GM21515 (cell line): Measurements from ENCODE around the gene APOC3.
"Not testable (repeated sequence)": the region's sequence is repeated elsewhere in the genome, so short reads cannot be mapped to it uniquely, and the experiment has no call there.

Experiments used
- ATAC-seq: cut with Tn5 transposase; IDR thresholded peaks from one replicate; pipeline ENCODE4 v1.9.1; 2021; ENCODE audit not compliant: unreplicated experiment

APOC3 gene

GRCh38 chr11:116801662-116802061 is 28.0 kb upstream of the APOC3 start:
- not testable (repeated sequence) for ATAC-seq

- ATAC-seq = no peak
These were observed 25.7 kb upstream of the APOC3 start for GRCh38 chr11:116804001-116804400.

- ATAC-seq = no peak
These were observed 22.0 kb upstream of the APOC3 start for GRCh38 chr11:116807601-116808261.

DNA sequence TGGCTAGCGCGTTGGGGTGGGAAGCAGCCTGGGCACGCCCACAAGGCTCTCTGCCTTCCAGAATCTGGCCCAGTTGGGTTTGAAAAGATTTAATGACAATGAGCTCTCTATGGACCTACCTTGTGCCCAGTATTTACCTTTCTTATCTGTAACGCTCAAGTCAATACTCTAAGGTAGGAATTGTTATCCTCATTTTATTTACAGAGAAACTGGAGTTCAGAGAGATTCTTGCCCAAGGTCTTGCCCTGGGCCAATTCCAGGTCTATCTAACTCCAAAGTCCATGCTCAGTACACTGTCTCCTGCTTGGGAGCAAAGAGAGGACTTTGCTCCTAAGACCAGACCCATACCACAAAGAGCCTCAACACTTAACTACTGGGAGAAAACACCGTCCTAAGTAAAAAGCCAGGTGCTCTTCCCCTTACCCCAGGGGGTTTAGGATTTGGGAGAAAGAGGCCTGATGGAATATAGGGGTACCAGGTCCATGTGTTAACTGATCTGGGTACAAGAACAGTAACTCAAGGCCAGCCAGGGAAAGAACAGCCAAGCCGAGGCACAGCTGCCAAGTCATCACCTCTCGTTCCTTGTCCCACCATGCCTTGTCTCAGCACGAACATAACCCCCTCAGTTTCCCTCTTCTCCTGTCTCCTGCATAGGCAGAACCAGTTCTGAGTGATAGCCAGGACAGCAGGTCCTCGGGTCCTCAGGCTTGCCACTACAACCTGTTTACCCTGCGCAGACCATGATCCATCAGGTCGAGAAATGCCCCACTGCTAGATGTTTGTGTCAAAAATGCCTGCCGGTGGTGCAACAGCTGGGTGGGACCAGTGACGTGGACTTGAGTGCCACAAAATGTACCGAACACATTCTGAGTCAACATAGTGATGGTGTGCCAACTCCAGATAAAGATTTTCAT is 21.2 kb upstream of the APOC3 start:
- ATAC-seq = no peak

GRCh38 chr11:116811194-116811593 is 18.5 kb upstream of the APOC3 start:
- ATAC-seq = no peak

- no peak for ATAC-seq
These were observed 17.6 kb upstream of the APOC3 start for GRCh38 chr11:116812109-116812508.

DNA sequence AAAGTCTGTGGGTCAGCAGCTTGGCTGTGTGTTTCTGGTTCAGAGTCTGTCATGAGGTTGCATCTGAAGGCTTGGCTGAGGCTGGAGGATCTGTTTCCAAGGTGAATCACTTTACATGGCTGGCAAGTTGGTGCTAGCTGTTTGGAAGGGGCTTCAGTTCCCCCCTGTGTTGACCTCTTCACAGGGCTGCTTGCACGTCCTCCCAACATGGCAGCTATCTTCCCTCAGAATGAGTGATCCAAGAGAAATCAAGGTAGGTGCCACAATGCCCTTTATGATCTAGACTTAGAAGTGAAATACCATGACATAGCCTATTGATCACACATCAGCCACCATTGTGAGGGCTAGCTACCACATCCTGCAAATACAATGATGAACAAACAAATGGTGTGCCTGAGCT is 16.5 kb upstream of the APOC3 start:
- no peak for ATAC-seq

GRCh38 chr11:116813781-116814471 is 15.8 kb upstream of the APOC3 start:
- no peak for ATAC-seq

DNA sequence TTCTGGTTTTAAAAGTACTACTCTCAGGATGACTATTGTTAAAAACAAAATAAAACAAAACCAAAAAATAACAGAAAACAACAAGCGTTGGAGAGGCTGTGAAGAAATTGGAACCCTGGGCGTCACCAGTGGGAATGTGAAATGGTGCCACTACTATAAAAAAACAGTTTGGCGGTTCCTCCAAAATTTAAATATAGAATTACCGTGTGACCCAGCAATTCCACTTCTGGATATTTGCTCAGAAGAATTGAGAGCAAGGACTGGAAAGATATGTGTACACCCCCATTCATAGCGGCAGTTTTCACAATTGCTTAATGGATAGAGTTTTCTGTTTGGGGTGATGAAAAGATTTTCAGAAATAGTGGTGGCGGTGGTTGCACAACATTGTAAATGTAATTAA is 15.2 kb upstream of the APOC3 start:
- no peak for ATAC-seq

DNA sequence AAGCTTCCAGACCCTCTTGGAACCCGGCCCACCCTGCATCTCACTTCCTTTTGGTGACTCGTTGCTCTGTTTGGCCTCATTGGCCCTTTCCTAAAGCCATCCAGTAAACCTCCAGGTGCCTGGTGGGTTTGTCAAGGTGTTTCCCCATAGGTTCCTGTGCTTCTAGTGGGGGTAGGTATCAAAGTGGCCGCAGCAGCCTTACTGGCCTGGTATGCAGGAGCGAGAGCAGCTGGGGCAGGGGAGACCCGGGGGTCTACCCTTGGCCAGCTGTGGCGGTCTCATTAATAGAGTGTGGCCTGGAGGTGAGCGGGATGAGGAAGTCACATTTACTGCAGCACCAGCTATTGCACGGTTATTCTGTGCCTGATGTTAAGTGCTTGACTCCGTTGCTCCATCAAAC is 10.7 kb upstream of the APOC3 start:
- ATAC-seq = no peak

GRCh38 chr11:116821050-116821918 is 8.4 kb upstream of the APOC3 start:
- no peak for ATAC-seq

DNA sequence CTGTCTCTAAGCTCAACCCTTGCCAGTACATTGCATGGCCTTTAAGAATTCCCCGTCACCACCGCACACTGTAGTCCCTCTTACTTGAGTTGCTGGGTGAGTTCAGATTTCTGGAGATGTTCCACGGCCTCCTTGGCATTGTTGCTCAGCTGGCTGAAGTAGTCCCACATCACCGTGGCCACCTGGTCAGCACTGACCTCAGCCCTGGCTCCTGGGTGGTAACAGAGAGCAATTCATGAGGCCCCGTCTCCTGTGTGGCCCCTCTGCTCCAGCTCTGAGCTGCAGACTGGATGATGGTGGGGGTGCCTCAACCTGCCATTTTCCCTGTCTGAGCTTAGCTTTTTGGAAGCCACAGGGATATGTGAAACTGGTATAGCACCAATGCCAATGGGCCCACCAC is 7.1 kb upstream of the APOC3 start:
- ATAC-seq = no peak

GRCh38 chr11:116823031-116823843 is 6.5 kb upstream of the APOC3 start, which contains the start of gene APOA4:
Gene APOA4, minus strand, starts transcription at chr11:116823304. Its CDS starts 113 bp downstream, at chr11:116823191.
- no peak for ATAC-seq

DNA sequence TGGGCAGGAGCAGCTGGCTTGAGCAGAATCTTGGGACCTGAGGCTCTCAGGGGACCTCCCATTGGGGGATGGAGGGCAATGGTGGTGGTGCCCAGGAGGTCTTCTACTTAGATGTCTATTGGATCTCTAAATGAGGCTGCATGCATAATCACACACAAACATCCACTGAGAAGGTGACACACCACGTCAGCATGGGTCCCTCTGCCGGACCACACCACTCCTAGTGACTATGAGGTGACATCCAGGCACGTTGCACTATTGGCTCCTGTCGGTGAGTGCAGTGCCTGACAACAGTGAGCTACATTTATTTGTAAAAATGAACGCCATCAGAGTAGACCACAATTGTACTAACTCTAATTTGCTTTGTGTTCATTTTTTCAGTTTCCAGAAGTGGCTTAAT is 4.3 kb upstream of the APOC3 start:
- no peak for ATAC-seq

GRCh38 chr11:116825854-116826750 is 3.6 kb upstream of the APOC3 start:
- no peak for ATAC-seq

GRCh38 chr11:116826751-116827431 is 2.8 kb upstream of the APOC3 start:
- no peak for ATAC-seq

DNA sequence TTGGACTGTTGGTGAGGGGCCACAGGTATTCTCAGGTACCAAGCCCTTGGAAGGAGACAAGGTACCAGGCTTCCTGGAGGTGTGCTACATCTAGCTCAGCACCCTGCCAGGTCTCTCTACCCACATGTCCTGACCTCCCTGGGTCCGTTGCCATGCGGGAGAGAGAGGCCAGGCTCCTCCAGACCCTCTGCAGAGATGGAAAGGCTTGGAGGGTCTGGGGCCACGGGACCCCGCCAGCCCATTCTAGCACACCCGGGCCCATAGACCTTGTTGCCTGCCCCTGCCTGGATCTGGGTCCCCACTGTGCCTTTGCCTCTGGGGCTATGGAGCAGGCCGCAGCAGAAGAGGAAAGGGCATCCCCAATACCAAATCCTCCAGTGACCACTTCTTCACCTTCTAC is 2.2 kb upstream of the APOC3 start:
- ATAC-seq = no peak
